Right ventricle myocardium superior (tissue), 1 donor: Measurements from ENCODE around the gene KCND2. TPM values are rescaled to one million over a fixed set of nuclear protein-coding genes. Genes with fewer than 3 reads are reported as not detected.
A peak's percentile ranks its signal among the peaks of the same experiment; 100 is the strongest.
"Not testable (repeated sequence)": the region's sequence is repeated elsewhere in the genome, so short reads cannot be mapped to it uniquely, and the experiment has no call there.

Experiments used
- ATAC-seq: fragments of 200-7000 bp; cut with Tn5 transposase; one replicate; pipeline ENCODE4 v1.9.1; 2020; ENCODE audit warnings: mild to moderate bottlenecking; ENCODE audit not compliant: poor library complexity
- DNase-seq: peaks from one replicate; pipeline ENCODE4 v3.0.0-alpha.2; 2020
- intact Hi-C: fragments of 100-400 bp; cut with DNase I; formaldehyde crosslinking; loops from one replicate; pipeline ENCODE4 v1.11.2; 2022
- total RNA-seq: library from RNA; stranded (reverse); fragmentation: NEBNext Ultra II Directional; extraction: Animal tissue kit (Norgen Biotek cat#: 25700); gene quantifications from one replicate; pipeline ENCODE4 v1.2.1, GENCODE V29; 2021
- donor health status: DM: no; HTN: yes; CAD: no; lungs with severe emphysema.

The KCND2 gene
- total RNA-seq, 1 donor from 2014 or later = not detected

GRCh38 chr7:120615703-120616102 is 342.7 kb downstream of the KCND2 start:
- intact Hi-C loops = no loop called here
- no peak for ATAC-seq
- DNase-seq = no peak

- ATAC-seq (no peak), DNase-seq (no peak)
- intact Hi-C loops = no loop called here
Observed at GRCh38 chr7:120617275-120617674, 344.3 kb downstream of the KCND2 start.

GRCh38 chr7:120628251-120628650 is 355.3 kb downstream of the KCND2 start:
- DNase-seq = no peak
- intact Hi-C loops = no loop called here
- no peak for ATAC-seq

- ATAC-seq (no peak), DNase-seq (no peak)
- intact Hi-C loops = no loop called here
Observed at GRCh38 chr7:120639884-120640283, 366.9 kb downstream of the KCND2 start.

- intact Hi-C loops = no loop called here
- DNase-seq (no peak), ATAC-seq (no peak)
Observed at GRCh38 chr7:120645966-120646365, 373.0 kb downstream of the KCND2 start.

GRCh38 chr7:120654241-120654640 is 381.3 kb downstream of the KCND2 start:
- DNase-seq (no peak), ATAC-seq (no peak)
- intact Hi-C loops = no loop called here

- no peak for ATAC-seq
- intact Hi-C loops = no loop called here
- no peak for DNase-seq
Observed at GRCh38 chr7:120658516-120658915, 385.5 kb downstream of the KCND2 start.

- no peak for DNase-seq
- intact Hi-C loops = no loop called here
- ATAC-seq = no peak
Observed at GRCh38 chr7:120662291-120662690, 389.3 kb downstream of the KCND2 start.

GRCh38 chr7:120665068-120665467 is 392.1 kb downstream of the KCND2 start:
- ATAC-seq (no peak), DNase-seq (no peak)
- intact Hi-C loops = no loop called here

- no peak for DNase-seq
- intact Hi-C loops = no loop called here
- no peak for ATAC-seq
Observed at GRCh38 chr7:120675076-120675475, 402.1 kb downstream of the KCND2 start.

GRCh38 chr7:120677535-120677934 is 404.6 kb downstream of the KCND2 start:
- DNase-seq (no peak), ATAC-seq (no peak)
- intact Hi-C loops = no loop called here

GRCh38 chr7:120680985-120681384 is 408.0 kb downstream of the KCND2 start:
- intact Hi-C loops = no loop called here
- ATAC-seq = peak; percentile 27
- no peak for DNase-seq

- DNase-seq (no peak), ATAC-seq (no peak)
- intact Hi-C loops = no loop called here
Observed at GRCh38 chr7:120684463-120684862, 411.5 kb downstream of the KCND2 start.

GRCh38 chr7:120691915-120692314 is 418.9 kb downstream of the KCND2 start:
- intact Hi-C loops = no loop called here
- ATAC-seq = no peak

GRCh38 chr7:120695848-120696247 is 422.9 kb downstream of the KCND2 start:
- intact Hi-C loops = no loop called here
- DNase-seq (no peak), ATAC-seq (no peak)

More at GRCh38 chr7:120691915-120692314, 418.9 kb downstream of the KCND2 start:
- no peak for DNase-seq

- ATAC-seq = no peak
- intact Hi-C loops = no loop called here
- DNase-seq = no peak
Observed at GRCh38 chr7:120700796-120701195, 427.8 kb downstream of the KCND2 start.

- ATAC-seq = not testable (repeated sequence)
Observed at GRCh38 chr7:120702408-120702807, 429.4 kb downstream of the KCND2 start.

GRCh38 chr7:120703585-120704240 is 430.7 kb downstream of the KCND2 start:
- peak; percentile 70 for ATAC-seq
- no peak for DNase-seq
- intact Hi-C loops = no loop called here

More at GRCh38 chr7:120702408-120702807, 429.4 kb downstream of the KCND2 start:
- DNase-seq, intact Hi-C loops: not testable (repeated sequence)

- intact Hi-C loops = no loop called here
- DNase-seq (no peak), ATAC-seq (no peak)
Observed at GRCh38 chr7:120709252-120709971, 436.4 kb downstream of the KCND2 start.

GRCh38 chr7:120709972-120710320 is 437.0 kb downstream of the KCND2 start:
- ATAC-seq (no peak), DNase-seq (no peak)
- intact Hi-C loops = no loop called here
